Measurements from ENCODE around the gene NAP1L5. TPM values are rescaled to one million over a fixed set of nuclear protein-coding genes. Genes with fewer than 3 reads are reported as not detected.

The NAP1L5 gene
- total RNA-seq, 1 donor from 2014 or later: 4.4 TPM

DNA sequence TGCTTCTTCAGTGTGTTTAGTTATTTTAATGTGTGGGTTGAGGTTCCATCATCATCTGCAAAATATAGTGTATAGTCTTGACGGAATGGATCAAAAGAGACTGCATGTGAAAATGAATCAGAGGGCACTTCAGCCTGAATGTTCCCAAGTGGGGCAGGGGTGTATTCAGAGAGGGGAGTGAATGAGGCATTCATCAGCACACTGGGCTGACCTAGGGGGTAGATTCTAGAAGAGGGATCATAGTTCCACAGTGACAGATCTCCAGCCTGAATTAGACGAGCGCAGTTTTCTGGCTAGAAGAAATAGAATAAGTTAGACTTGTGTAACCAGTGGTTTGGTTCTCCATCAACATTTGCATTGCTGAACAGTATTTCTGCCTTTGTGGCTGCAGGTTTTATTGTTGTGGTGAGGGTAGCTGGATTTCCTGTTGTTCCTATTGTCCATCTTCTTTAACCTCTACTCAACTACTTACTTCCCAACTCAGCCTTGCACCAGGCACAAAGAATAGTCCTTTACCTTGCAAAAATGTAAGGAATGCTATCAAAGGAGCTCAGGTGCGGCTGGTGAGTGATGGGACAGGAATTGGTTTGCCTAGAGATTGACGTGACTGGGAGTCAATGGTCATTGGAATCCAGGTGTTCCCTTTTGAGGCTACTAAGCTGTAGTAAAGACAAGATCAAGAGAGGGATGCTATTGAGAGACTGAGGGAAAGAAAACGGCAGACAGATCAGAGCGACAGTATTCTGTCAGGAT is 50.9 kb downstream of the NAP1L5 start:
- TF ChIP-seq, protein P1, sequence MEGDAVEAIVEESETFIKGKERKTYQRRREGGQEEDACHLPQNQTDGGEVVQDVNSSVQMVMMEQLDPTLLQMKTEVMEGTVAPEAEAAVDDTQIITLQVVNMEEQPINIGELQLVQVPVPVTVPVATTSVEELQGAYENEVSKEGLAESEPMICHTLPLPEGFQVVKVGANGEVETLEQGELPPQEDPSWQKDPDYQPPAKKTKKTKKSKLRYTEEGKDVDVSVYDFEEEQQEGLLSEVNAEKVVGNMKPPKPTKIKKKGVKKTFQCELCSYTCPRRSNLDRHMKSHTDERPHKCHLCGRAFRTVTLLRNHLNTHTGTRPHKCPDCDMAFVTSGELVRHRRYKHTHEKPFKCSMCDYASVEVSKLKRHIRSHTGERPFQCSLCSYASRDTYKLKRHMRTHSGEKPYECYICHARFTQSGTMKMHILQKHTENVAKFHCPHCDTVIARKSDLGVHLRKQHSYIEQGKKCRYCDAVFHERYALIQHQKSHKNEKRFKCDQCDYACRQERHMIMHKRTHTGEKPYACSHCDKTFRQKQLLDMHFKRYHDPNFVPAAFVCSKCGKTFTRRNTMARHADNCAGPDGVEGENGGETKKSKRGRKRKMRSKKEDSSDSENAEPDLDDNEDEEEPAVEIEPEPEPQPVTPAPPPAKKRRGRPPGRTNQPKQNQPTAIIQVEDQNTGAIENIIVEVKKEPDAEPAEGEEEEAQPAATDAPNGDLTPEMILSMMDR (IDR thresholded peaks at IDR 0.05; ENCODE audit: unreplicated experiment): no peak
- DNase-seq (ENCODE audit: low spot score): no peak
- Mint-ChIP-seq H3K27me3 (ENCODE audit: unreplicated experiment) (no peaks in the 10 kb centered on the region), H3K36me3 (ENCODE audit: low read depth, unreplicated experiment) (no peaks in the 10 kb centered on the region), H3K9me3 (ENCODE audit: unreplicated experiment) (no peaks in the 10 kb centered on the region), H3K4me1 (ENCODE audit: unreplicated experiment) (peaks cover 21% of the 10 kb centered on the region), H3K4me3 (ENCODE audit: unreplicated experiment) (no peak overlapping the region), H3K27ac (ENCODE audit: unreplicated experiment) (no peak overlapping the region)

DNA sequence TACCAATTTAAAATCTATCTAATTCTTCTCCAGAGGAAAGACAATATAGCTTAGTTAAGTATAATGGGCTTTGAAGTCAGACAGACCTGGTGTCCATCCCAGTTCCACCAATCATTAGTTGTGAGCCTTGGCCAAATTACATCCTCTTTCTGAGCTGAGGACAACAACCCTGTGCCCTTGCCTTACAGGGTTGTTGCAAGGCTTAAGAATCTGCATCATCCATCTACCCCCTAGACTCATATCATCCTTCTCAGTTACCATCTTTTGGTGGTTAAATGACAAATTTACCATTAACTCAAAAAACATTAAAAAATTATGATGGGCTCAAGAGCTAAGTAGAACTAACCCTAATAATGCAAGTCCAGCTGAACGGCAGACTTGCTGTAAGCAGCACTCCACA is 51.6 kb downstream of the NAP1L5 start:
- no peak for DNase-seq (ENCODE audit: low spot score)
- no peaks in the 10 kb centered on the region for H3K27me3 Mint-ChIP-seq (ENCODE audit: unreplicated experiment)
- H3K4me1 Mint-ChIP-seq (ENCODE audit: unreplicated experiment): peaks cover 21% of the 10 kb centered on the region
- no peaks in the 10 kb centered on the region for H3K9me3 Mint-ChIP-seq (ENCODE audit: unreplicated experiment)
- H3K36me3 Mint-ChIP-seq (ENCODE audit: low read depth, unreplicated experiment): no peaks in the 10 kb centered on the region
- H3K4me3 Mint-ChIP-seq (ENCODE audit: unreplicated experiment): no peak overlapping the region
- TF ChIP-seq, protein P1 (IDR thresholded peaks at IDR 0.05; ENCODE audit: unreplicated experiment): no peak
- H3K27ac Mint-ChIP-seq (ENCODE audit: unreplicated experiment): no peak overlapping the region

Other genes starting within 250 kb of the NAP1L5 start
- gene HERC5, start 240.7 kb downstream of the NAP1L5 start, total RNA-seq (ENCODE audit: unreplicated experiment): 9.1 TPM
- 49.8 TPM for gene PYURF, start 174.1 kb downstream of the NAP1L5 start, total RNA-seq (ENCODE audit: unreplicated experiment)
- 8.0 TPM for gene HERC3, start 105.3 kb downstream of the NAP1L5 start, total RNA-seq (ENCODE audit: unreplicated experiment)